ENCODE data around the gene OSBPL7.

Gene OSBPL7

DNA sequence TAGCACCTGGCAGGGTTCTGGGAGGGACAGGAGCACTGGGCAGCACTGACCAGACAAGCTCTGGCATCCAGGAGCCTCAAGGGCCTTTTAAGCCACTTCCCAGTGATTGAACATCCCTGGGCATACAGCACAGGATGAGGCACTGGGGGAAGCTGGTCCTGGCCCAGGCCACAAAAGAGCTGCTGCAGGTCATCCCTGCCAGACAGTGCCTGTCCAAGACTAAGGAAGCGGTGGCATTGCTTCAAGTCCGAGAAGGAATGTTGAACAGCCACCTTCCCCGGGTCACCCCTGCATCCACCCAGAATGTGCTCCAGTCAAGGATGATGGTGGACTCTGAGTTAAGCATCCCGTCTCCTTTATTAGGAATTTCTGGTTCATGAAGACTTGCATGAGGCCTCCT, 1.2 kb upstream of the OSBPL7 start:
- no peak for DNase-seq

DNA sequence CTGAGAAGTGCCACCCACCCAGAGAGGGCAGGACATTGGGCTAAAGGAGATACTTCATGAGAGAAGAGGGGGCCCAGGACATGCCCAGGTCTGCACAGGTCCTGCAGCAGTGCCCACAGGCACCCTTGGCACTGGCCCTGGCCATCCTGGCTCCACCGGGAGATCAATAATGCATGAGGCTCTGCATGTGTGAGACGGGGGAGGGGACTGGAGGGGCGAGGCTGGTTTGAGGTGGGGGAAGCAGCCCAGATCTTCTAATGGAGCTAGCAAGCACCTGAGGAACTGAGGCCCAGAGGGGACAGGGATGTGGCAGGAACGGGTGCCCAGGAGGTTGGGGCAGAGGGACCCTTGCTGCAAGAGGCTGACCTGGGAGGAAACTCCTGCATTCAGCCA, 567 bp downstream of the OSBPL7 start:
- no peak for DNase-seq

DNA sequence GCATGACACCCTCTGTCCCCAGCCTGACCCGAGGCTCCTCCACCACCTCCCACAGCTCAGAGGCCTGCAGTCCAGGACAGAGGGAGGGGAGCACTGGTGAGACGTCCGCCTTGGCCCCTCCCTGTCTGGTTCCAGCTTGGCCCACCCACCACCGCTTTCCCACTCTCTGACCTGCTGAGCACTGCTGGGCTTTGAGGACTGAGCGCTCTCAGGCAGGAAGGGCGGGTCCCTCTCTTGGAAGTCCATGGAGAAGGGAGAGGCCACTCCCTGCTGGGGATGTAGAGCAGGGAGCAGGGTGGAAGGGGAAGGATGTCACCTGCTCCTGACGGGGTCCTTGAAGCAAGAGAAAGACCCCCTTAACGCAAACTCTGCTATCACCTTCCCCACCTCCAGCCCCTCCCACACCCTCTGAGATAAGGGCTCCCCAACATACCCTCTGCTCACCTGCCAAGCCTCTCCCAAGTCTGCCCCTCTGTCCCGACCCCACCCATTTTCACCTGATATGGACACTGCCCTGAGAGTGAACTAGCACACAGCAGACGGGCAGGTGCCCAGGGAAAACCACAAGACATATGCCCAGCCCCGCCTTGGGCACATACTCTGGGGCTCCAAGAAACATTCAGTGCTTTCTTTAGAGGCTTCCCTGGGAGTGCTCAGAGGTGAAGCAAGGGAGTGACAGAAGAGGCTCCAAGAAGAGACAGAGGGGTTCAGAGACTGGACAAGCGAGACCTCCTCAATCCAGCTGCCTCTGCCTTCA, 1.4 kb downstream of the OSBPL7 start:
- DNase-seq = no peak

DNA sequence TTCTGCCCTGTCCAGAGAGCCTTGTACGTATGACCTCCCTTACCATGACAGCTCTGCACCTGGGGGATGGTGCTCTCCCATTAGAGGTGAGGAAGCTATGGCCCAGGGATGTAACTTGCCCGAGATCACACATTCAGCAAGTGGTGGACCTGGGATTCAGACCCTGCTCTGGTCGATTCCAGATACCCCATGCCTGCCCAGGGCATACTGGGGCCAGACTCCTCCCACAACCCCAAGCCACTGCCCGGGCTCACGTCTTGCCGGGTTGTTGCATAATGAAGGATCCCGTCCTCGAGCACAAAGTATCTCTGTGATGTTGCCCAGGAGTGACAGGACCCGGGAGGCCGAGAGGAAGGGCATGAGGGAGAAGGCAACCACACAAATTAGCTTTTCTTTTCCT, 2.1 kb downstream of the OSBPL7 start:
- DNase-seq = no peak

DNA sequence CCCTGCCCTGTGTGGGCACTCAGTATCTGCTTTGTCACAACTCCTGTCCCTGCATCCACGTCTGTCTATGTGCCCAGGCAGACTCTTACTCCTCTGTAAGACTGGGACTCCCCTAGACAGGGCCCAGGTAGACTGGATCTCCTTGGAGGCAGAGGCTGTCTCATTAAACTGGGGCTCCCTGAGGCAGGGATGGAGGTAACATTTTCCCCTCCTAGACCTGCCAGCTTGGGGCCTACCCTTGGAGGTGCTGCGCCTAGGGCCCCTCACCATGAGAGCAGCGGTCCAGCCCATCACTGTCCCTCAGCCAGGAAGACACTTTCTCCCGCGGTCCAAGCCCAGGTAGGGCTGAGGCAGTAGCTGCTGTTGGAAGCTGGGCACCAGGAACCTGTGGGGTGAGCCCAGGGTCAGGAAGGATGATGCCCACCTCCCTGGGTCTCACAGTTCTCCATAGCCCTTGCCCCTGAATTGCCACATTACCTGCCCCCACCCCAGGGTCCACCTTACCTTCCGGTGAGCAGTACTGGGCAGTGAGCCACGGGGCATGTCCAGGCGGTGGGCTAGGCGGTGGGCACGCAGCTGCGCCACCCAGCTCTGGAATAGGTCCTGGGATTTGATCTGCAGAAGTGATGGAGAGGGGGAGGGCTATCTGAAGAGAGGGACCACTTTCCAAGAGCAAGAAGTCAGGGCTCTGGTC, 3.4 kb downstream of the OSBPL7 start:
- no peak for DNase-seq

DNA sequence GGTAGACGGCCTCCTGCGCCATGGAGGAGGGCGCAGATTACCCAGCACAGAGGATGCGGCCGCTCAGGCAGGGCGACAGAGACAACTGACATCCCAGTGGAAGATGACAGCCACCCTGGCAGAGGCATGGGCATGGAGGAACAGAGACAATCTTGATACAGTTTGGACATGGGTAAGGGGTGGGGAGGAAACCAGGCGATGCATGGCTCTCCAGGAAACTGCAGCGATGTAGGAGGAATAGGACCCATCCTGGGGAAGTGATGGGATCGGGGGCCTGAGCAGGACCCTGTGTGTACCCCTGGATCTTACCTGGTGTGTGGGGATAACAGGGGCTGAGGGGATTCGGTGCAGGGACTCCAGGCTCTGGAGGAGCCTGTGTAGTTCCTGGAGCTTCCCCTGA, 4.6 kb downstream of the OSBPL7 start:
- no peak for DNase-seq

DNA sequence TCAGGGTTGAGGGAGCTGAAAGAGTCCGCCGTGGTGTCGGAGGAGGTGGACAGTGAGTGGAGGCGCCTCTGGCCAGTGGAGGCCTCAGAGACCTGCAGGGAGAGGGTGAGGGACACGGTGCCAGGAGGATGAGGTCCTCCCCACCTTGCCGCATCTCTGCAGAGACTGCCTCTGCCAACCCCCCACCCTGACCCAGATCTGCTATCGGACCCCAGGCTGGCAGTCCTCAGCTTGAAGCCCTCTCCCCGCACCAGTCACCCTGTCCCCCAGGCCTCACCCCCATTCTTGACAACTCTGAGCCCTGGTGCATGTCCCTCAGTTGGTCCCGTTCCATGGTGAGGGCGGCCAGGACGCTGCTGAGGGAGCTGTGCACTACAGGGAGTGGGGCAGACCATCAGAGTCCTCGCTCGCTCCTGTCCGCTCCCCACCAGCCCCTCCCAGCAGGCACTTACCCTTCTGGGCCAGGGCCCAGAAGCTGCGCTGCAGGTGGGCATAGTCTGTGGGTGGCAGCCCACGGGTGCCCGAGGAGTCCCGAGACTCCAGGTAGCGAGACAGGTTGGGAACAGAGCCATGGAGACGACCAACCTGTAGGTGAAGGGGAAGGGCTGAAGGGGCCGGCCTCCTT, 5.4 kb downstream of the OSBPL7 start:
- DNase-seq = no peak

DNA sequence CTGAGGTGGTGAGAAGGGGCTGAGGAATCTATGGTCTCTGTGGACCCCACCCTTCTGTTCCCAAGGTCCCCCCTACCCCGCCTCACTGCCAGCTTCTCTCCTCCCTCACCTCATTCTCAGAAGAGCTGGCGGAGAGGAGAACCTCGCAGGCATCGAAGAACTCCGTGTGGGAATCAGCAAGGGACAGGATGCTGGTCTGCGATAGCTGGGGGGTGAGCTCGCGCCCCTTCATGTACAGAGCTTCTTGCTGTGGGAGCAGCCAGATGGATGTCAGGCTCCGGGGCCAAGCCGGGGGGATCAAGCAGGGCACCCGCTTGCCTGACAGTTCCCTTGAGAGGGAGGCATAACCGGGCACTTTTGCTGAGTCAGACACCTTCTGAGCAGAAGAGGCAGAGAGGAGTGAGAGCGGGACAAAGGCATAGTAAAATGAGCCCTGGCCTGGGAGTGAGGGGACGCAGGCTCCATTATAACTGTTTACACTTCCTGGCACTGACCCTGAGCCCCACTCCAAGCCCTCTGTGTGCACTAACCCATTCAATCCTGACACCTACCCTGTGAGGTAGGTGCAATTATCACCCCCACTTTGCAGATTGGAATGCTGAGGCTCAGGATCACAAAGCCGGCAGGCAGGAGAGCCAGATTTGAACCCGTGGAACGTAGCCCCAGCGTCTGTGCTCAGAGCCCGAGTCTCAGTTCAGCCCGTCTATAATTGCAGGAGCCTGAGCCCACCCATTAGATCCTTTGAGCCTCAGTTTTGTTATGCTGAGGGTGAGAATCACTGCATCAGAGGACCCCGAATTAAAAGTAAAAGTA, 6.3 kb downstream of the OSBPL7 start:
- DNase-seq = no peak

DNA sequence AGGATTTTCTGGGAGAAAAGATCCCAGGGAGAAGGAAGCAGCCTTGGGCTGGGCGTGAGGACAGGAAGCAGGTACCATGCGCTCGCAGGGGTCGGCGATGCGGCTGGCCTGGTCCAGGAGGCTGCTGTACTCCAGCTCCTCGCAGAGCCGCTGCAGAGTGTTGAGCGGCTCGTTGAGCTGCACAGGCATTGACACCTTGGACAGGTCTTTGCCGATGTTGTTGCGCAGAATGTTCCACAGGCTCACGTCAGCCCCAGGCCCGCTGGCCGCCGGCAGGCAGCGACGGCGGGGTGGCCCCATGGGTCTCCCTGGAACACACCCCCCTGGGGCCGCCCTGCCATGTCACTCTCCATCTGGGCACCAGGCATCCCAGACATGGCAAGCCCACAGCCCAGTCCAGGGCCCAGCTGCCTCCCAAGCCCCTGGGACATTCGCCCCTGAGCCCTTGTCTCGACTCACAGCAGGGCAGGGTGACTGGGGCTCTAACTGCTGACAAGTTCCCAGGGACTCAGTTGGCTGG, 8.0 kb downstream of the OSBPL7 start:
- no peak for DNase-seq

DNA sequence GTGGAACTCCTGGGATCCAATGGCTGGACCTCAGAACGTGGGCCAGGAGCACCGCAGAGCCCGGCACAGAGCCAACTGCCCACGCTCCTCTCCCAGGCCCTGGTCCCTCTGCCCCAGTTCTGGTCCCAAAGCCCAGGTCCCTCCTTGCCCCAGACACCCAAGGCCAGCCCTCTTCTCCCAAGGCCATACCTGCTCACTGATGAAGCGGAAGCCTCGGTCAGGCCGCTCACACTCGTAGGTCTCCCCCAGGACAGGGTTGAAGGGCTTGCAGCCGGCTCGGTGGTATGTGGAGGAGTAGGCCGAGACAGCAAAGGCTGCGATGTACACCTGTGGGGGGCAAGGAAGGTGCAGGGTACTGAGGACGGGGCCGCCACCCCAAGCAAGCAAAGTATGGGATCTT, 8.5 kb downstream of the OSBPL7 start:
- no peak for DNase-seq

DNA sequence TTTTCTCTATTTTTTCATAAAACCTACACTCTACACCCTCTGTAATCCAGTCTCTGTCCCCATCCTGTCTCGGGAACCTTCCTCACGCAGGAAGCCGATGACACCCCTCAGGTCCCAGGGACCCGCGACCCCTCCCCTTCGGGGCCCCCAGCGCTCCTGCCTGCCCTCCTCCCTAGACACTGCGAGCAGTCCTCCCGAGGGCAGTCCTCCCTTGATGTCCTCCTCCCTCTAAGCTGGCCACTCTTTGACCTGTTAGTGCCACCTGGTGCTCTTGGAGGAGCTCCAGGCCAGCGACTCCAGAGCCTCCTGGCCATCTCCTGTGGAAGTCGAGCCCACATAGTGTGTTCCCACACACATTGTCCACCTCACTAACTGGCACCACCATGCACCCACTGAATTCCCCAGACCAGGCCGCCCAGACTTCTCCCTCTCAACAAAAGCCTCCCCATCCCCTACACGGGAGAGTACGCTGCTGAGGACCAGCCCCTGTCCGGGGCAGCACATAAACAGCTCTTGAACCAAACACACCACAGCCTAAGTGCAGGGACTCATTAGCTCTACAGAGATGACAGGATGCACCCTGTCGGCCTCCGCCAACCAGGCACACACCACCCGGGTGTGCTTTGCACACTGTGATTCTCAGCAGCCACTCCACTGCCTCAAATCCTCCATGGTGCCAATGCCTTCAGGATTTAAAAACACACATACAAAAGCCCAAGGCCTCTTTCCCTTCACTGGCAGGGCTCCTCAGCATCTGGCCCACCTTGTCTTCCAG, 9.3 kb downstream of the OSBPL7 start:
- DNase-seq = no peak

DNA sequence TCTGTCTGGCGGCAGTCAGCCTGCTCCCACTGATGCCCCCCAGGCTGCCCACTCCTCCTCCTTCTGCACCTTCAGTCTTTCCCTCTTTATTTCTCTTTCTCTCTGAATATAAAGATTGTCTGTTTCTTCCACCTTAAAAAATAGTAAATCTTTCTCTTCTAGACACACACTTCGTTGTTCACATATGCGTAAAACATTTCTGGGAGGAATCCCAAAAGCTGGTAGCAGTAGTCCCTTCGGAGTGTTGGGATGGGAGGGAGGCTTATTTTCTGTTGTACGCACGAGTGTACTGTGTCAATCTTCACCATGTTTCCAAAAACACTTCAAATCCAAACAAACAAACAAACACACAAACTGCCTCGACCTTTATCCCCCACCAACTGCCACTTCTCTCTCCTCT, 9.9 kb downstream of the OSBPL7 start:
- DNase-seq = no peak

DNA sequence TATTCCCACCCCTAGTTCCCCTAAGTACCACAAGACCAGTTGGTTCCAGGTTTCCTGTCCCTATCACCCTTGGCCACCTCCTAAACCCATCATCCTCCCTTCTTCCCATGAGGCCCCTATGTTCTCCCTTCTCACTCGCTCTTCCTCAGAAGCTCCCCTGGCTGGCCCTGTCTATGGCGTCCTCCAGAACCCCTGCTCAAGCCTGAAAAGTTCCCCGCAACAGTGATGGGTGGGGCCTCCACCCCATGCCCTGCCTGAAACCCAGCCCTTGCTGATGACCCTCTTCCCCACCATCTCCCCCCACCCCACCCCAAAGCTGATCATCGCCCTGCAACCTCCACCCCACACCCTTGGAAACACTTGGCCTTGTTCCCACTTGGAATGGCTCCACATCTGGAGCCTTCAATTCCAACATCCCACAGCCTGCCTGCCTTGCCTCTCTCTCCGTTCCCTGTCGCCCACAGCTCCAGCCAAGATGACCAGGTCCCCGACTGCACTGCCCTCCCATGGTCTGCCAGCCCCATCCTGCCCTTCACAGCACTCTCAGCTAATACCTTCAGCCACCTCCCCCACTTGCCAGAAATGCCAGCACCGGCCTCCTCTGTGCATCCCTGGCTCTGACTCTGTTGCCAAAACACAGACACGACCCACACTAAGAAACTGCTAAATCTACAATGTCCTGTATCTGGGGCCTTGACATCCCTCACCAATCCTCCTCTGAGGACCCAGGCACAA, 10.5 kb downstream of the OSBPL7 start:
- DNase-seq = no peak

DNA sequence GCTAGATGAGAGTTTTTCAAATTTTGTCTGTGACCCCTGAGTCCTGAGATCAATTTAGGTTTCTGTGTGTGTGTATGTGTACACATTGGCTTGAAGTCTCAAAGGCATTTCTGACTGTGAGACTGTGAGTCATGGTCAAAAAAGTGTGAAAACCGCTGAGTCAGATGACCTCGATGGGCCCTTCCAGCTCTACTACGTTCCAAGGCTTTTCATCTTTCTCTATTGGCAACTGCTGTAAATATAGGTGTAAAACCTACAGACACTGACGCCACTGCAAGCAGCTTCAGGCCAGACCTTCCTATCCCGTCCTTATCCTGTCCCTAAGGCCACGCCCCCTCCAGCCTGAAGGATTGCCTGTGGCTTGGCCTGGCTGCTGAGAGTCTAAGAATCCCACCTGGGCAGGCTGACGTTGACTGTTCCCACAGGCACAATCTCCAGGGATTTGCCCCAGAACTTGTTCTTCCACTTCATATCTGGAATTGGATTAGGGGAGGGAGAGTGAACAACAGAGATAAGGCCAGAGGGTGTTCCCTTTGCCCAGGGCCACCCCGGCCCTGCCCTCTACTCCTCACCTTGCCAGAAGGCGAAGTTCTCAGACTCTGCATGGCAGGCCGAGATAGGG, 11.3 kb downstream of the OSBPL7 start:
- no peak for DNase-seq

DNA sequence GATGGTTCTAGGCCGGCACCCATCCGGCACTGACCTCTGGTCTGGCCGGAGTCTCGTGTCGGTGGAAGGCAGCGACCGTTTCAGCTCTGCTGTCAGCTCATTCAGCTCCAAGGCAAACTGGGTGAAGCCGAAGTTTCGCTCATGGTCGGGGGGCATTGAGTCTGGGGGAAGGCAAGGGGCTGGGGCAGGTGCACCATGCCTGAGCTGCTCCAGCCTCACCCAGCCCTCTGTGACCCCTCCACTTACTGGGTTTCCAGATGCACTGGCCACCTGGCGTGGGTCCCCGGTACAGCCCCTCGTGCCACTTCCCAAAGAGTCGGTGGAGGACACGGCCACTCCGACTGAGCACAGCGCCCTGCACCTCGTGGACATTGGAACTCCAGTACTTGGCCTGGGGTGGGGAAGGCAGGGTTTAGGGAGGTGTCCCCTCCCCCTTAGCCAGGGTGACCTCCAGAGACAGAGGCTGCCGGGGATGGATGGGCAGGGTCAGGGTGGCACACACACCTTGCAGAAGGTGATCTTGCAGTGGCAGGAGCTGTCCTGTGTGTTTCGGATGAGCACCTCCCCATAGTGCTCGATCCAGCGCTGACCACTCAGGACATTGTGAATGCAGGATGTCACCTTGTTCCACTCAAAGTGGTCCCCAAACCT, 12.6 kb downstream of the OSBPL7 start:
- no peak for DNase-seq

DNA sequence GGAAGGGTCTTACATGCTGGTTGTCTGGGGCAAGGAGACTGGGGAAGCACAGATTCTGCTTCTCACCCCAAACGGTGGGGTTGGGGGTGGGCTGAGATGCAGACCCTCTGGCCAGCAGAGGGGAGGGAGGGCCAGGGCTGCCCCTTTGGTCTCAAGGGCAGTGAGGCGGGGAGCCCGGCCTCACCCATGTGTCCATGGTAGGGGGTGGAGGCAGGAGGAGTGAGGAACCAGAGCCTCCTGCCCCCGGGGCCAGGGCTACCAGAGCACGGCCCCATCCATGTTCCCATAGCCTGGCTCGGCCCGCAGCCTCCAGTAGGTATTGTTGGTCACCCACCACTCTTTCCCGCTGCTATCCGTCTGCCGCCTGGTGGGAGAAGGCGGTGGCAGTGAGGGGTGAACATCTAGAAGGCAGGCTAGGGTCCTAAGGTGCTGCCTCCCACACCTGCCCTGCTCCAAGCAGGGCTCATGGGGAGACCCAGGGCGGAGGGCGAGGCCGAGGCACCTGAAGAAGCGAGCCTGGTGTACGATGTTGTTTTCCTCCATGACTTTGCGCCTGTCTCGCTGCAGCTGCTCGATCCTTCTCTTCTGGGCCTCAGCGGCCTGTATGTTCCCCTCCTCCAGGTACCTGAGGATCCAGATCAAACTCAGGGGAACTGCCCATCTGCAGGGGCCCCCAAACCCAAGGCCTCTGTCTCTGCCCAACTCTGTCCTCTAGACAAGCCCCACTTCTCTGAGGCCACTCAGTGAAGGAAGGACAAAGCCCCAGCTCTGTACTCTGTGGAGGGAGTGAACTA, 13.4 kb downstream of the OSBPL7 start:
- DNase-seq = no peak

DNA sequence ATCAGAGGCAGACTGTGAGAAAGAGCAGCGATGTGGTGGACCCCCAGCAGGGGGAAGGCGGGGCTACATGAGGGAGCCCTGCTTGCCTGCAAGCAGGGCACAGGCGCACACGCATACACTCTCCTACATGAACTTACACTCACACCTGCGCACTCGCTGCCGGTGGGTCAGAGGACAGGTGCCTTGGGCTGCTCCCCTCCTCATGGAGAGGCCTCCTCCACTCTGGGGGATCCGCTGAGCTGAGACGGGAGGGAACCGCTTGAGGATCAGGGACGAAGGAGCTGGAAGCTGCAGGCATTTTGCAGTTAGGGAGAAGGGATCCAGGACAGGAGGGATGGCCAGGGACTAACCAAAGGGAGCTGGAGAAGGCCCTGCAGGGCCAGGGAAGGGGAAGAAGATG, 14.2 kb downstream of the OSBPL7 start:
- no peak for DNase-seq

DNA sequence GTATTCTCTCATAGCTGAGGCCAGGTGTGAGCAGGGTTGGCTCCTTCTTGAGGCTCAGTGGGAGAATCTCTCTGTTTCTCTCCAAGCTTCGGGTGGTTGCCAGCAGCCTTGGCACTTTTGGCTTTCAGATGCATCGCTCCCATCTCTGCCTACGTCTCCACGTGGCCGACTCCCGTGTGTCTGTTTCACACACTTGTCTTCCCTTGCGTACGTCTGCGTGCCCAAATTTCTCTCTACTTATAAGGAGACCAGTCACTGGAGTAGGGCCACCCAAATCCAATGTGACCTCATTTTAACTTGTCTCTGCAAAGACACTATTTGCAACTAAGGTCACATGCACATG, 14.7 kb downstream of the OSBPL7 start:
- no peak for DNase-seq

DNA sequence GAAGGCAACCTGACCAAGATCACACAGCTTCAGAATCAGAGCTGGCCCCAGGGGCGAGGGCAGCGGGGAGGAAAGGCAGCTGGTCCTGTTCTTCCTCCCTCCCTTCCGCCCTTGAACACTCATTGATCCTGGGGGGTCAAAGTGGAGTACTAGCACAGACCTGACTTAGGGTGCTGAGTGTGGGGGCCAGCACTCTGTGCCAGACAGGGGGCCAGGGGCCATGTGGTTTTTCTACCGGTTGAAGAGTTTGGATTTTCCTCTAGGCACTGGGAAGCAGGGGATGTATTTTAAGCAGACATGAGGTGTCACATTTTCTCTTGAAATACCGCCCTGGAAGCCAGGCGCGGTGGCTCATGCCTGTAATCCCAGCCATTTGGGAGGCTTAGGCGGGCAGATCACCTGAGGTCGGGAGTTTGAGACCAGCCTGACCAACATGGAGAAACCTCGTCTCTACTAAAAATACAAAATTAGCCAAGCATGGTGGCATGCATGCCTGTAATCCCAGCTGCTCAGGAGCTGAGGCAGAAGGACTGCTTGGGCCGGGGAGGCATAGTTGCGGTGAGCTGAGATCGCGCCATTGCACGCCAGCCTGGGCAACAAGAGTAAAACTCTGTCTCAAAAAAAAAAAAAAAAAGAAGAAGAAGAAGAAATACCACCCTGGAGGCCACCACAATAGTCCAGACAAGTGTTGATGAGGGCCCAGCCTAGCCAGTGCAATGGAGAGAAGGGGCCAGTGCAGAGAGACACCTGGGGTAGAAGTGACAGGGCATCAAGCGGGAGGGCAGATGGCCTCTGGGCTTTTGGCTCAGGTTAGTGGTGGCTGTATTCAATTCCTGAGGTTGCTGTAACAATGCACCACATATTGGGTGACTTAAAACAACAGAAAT, 15.3 kb downstream of the OSBPL7 start:
- no peak for DNase-seq
